Measurements from ENCODE around the gene PIR. TPM values are rescaled to one million over a fixed set of nuclear protein-coding genes. Genes with fewer than 3 reads are reported as not detected.

The PIR gene
- total RNA-seq, 1 experiment from 2014 or later: 29.7 TPM

DNA sequence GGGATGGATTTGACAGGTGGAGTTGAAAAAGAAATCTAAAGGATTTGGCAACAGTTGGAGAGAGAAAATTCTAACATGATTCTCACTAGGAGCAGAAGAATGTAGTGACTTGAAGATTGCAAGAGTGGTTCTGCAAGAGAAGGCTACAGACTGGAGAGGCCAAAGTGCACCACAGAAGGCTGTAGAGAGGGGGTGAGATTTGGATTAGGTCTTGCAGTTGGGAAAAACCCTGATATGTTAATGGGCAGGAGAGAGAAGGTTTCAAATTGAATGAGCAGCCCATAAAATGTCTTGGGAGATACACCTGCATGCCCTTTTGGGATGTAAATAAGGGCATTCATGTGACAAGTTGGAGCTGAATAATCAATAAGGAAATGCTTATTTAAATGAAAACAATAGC is 94.3 kb downstream of the PIR start:
- no peak overlapping the region for H2BK20ac ChIP-seq (ENCODE audit: low read depth, low read length, poor library complexity, severe bottlenecking)
- H3K23me2 ChIP-seq (ENCODE audit: insufficient read length, low read depth, low read length, poor library complexity, severe bottlenecking): no peaks in the 10 kb centered on the region
- no peak overlapping the region for H3K23ac ChIP-seq (ENCODE audit: insufficient read length, low read depth, low read length)
- H4K8ac ChIP-seq (replicated peaks; ENCODE audit: insufficient read length, low read depth, low read length): no peak overlapping the region
- H3K27ac ChIP-seq (ENCODE audit: insufficient read length, low read depth, low read length): peak overlapping the region; percentile 22
- no peaks in the 10 kb centered on the region for H4K20me1 ChIP-seq (ENCODE audit: control insufficient read depth, insufficient read depth, insufficient read length)
- peaks cover 5% of the 10 kb centered on the region for H3K4me1 ChIP-seq (ENCODE audit: insufficient read depth, low read length)
- no peak overlapping the region for H2AK5ac ChIP-seq (ENCODE audit: insufficient read length, low read length)
- no peaks in the 10 kb centered on the region for H3K79me1 ChIP-seq (ENCODE audit: insufficient read depth, low read depth, low read length, poor library complexity, severe bottlenecking)
- H3T11ph ChIP-seq (ENCODE audit: low read length): no peak overlapping the region
- H2BK120ac ChIP-seq (ENCODE audit: low read depth, low read length, poor library complexity, severe bottlenecking): no peak overlapping the region
- no peak overlapping the region for H3K56ac ChIP-seq (ENCODE audit: insufficient read length, low read depth, low read length)
- H3K79me2 ChIP-seq (ENCODE audit: insufficient read depth, low read length): no peaks in the 10 kb centered on the region
- no peak overlapping the region for H2AFZ ChIP-seq (ENCODE audit: low read length)
- no peak overlapping the region for H3K14ac ChIP-seq (ENCODE audit: insufficient read depth, low read length)
- H3K4me1 Mint-ChIP-seq: peaks cover 16 to 19% of the 10 kb centered on the region in 2 experiments
- H3K4me3 Mint-ChIP-seq: no peak overlapping the region; a peak in 1 of 5 replicates
- H3K9me3 ChIP-seq (ENCODE audit: control insufficient read depth, low read depth, low read length): no peaks in the 10 kb centered on the region
- H3K9me3 Mint-ChIP-seq: no peaks in the 10 kb centered on the region
- no peak overlapping the region for H2BK12ac ChIP-seq (ENCODE audit: insufficient read length, low read depth, low read length)
- no peak overlapping the region for H4K91ac ChIP-seq (ENCODE audit: insufficient read length, low read depth, low read length)
- H3K27me3 ChIP-seq (ENCODE audit: insufficient read depth, low read length): no peaks in the 10 kb centered on the region
- H3K36me3 Mint-ChIP-seq (ENCODE audit: insufficient read depth in 1 of 3, low read depth in 3 of 3): peaks cover 0 to 9% (median 9%) of the 10 kb centered on the region in 3 experiments; a peak in 5 of 7 replicates
- no peaks in the 10 kb centered on the region for H3K27me3 Mint-ChIP-seq (ENCODE audit: low read depth)
- H3K4ac ChIP-seq (ENCODE audit: low read depth, low read length): no peak overlapping the region
- TF ChIP-seq, protein P1, sequence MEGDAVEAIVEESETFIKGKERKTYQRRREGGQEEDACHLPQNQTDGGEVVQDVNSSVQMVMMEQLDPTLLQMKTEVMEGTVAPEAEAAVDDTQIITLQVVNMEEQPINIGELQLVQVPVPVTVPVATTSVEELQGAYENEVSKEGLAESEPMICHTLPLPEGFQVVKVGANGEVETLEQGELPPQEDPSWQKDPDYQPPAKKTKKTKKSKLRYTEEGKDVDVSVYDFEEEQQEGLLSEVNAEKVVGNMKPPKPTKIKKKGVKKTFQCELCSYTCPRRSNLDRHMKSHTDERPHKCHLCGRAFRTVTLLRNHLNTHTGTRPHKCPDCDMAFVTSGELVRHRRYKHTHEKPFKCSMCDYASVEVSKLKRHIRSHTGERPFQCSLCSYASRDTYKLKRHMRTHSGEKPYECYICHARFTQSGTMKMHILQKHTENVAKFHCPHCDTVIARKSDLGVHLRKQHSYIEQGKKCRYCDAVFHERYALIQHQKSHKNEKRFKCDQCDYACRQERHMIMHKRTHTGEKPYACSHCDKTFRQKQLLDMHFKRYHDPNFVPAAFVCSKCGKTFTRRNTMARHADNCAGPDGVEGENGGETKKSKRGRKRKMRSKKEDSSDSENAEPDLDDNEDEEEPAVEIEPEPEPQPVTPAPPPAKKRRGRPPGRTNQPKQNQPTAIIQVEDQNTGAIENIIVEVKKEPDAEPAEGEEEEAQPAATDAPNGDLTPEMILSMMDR (conservative IDR thresholded peaks at IDR 0.05): no peak
- H3K18ac ChIP-seq (ENCODE audit: insufficient read length, low read depth, low read length): no peak overlapping the region
- DNase-seq: no peak
- H3K27ac Mint-ChIP-seq: peak overlapping the region; percentile 60 to 90 (median 63); a peak in 6 of 7 replicates
- H3K4me2 ChIP-seq (ENCODE audit: insufficient read depth, insufficient read length, low read length): no peak overlapping the region
- H4K5ac ChIP-seq (ENCODE audit: insufficient read length, low read depth, low read length): no peak overlapping the region
- no peak overlapping the region for H2BK15ac ChIP-seq (ENCODE audit: low read depth, low read length)
- no peak overlapping the region for H3K9ac ChIP-seq (ENCODE audit: extremely low read depth, insufficient read length, low read length)
- no peak overlapping the region for H2BK5ac ChIP-seq (ENCODE audit: insufficient read length, low read length)

Data from H9 (cell line).